Ovary (tissue), 3 donors: Measurements from ENCODE around the gene MYO15B.

Experiments
- POLR2A ChIP-seq: fragments of 450-650 bp; IDR thresholded peaks from one replicate; pipeline ENCODE4 v1.6.1; 2017; ENCODE audit warnings: antibody characterized with exemption, mild to moderate bottlenecking, moderate library complexity
- TF ChIP-seq, protein P1 (sequence below), 3 donors: fragments of 450-650 bp in 2 of 3; fragments of 200-600 bp in 1 of 3; IDR thresholded peaks; one replicate each; pipeline versions ENCODE4 v1.5.1 to v1.8.0; 2016 to 2022; ENCODE audit warnings: antibody characterized with exemption in 3 of 3, mild to moderate bottlenecking in 1 of 3
- donor health status: DM: no; HTN: no; CAD: no.

DNA sequence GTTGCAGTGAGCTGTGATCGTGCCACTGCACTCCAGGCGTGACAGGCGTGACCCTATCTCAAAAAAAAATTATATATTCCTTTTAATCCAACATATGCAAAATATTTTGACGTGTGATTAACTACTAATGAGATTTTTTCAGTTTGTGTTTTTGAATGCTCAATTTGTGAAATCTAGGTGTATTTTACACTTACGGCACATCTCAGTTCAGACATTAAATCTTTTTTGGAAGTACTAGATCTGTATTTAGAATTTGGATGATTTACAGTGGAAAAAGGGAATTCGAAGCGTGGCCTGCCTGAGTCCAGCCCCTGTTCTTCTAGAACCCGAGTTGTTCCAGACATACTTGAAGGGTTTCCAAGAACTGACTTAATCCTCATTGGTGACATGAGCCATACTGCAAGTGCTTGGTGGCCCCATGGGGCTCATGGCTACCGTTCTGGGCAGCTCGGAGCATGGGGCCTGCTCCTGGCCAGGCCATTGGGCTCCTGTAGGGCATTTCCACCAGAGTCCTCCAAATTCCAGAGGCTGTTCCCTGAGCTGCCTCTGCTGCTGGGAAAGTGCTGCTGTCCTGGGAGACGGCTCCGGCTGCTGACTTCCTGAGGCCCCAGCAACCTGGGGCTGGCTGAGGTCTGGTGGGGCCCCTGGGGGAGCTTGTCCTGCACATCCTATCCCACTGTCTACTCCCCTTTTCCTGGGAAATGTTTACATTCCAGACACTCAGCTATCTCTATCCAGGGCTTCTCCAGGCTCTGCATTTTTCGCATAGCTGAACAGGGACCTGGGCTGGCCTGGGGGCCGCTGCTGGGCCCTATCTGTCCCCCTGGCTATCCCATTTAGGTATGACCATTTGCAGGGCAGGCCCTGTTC, 34.9 kb upstream of the MYO15B start:
- TF ChIP-seq POLR2A: no peak
- TF ChIP-seq, protein P1, sequence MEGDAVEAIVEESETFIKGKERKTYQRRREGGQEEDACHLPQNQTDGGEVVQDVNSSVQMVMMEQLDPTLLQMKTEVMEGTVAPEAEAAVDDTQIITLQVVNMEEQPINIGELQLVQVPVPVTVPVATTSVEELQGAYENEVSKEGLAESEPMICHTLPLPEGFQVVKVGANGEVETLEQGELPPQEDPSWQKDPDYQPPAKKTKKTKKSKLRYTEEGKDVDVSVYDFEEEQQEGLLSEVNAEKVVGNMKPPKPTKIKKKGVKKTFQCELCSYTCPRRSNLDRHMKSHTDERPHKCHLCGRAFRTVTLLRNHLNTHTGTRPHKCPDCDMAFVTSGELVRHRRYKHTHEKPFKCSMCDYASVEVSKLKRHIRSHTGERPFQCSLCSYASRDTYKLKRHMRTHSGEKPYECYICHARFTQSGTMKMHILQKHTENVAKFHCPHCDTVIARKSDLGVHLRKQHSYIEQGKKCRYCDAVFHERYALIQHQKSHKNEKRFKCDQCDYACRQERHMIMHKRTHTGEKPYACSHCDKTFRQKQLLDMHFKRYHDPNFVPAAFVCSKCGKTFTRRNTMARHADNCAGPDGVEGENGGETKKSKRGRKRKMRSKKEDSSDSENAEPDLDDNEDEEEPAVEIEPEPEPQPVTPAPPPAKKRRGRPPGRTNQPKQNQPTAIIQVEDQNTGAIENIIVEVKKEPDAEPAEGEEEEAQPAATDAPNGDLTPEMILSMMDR (IDR thresholded peaks at IDR 0.05): no peak
